ENCODE measurements around the gene SCLT1. TPM values are rescaled to one million over a fixed set of nuclear protein-coding genes. Genes with fewer than 3 reads are reported as not detected.
"Not testable (repeated sequence)": the region's sequence is repeated elsewhere in the genome, so short reads cannot be mapped to it uniquely, and the experiment has no call there.

SCLT1 gene
- 10 to 100 TPM in 2 of 3 donors, 1 to 10 TPM in 1; 8.6 to 26.4 (median 22.9) TPM for polyA plus RNA-seq

DNA sequence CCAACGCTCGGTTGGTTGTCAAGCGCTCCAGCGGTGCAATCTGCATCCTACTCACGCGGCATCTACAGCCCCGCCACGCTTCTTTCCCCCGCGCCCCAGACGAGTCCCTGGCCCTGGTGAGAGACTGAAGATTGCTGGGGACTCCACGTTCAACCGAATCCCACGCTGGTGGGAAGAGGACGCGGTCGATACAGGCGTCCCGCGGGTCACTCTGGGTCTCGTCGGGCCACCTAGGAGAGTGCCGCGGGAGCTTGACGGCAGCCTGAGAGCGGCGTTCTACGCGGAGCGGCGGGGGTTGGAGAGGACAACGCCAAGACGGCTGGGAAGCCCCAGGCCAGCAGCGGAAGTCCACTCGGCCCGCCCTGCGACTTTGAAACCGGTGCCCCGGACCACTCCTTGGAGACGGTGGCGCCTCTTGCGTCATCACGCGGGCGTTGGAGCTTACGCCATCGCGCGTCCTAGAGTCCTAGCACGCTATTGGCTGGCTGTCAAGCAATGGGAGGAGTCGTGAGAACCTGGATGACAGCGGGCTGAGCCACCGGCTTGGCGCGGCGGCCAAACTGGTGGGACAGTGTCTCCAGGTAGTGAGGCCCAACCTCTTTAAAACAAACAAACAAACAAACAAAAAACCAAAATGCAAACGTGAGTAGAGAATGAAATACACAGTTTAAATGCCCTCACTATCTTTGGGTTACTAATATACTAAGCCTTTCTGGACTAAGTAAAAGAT is at the start of gene SCLT1:
Gene SCLT1 (minus strand): TSS at position 349 of the 730 bp plus-strand sequence. CDS start 436 bp downstream, outside the sequence.
- H3K9me3 Mint-ChIP-seq: no peaks in the 10 kb centered on the region
- no peaks in the 10 kb centered on the region for H3K36me3 Mint-ChIP-seq
- peak within 1 kb of the TSS; percentile 15 to 50 (median 27) for H3K4me3 Mint-ChIP-seq
- DNase-seq: peak; percentile 96 to 97 (median 96)
- peak within 1 kb of the TSS in 1 of 6 donors; percentile 93 for H3K27ac Mint-ChIP-seq
- H3K4me1 Mint-ChIP-seq: peaks cover 9 to 43% of the 10 kb centered on the region in 2 donors
- peaks cover 3 to 7% (median 3%) of the 10 kb centered on the region in 3 donors for H3K27me3 Mint-ChIP-seq (ENCODE audit: low read depth in 3 of 3)

DNA sequence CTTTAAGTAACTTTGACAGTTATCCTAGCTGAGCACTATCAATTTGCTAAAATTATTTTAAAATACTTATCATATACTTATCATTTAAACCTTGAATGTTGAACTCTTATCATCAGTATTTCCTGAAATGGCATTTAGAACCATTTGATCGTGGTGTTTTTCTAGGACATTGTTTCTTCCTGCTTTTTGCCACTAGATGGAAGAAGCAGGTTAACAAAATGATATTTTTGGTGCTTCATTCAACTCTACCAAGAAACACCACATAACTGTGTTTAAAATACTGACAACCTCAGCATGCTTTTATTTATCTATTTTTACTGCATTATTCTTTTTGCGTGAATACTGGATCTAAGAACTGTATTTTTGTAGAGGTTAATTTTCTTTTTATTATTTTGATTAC is 47.2 kb upstream of the SCLT1 start:
- Mint-ChIP-seq H3K4me1 (no peaks in the 10 kb centered on the region), H3K27ac (no peak overlapping the region)

DNA sequence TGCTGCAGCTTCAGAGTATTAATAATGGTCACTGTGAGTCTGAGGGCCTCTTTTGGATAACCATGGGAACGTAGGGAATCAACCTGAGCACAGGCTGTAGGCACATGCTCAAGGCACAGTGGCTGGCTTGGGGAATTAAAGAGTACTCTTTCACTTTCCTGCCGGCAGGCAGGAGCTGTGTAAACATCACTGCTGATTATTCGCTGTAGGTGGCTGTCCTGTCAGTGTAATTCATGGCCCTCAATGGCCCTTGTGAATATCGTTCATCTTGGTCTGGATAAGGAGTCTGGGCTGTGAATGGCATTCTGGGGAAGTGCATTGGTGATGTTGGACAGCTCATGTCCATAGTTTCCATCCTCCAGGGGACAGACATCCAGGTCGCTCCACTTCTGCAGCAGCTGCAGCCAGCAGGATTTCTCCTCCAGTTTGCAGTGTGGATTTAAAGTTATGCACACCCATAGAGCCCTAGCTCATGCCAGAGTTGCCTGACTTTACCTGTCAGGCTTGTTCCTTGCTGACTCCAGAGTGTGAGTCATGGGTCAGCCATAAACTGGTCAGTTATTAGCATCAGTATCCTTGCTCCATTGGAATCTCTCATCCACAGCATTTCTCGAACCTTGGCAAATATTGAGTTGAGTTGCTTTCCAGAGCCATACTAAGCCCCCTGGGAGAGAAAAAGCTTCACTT is 45.6 kb upstream of the SCLT1 start:
- Mint-ChIP-seq H3K4me3 (no peak overlapping the region), H3K4me1 (no peaks in the 10 kb centered on the region), H3K9me3 (peaks cover 0 to 2% (median 0%) of the 10 kb centered on the region in 6 donors), H3K27me3 (ENCODE audit: low read depth in 3 of 3) (peaks cover under 1 to 6% (median 2%) of the 10 kb centered on the region in 3 donors), H3K36me3 (no peaks in the 10 kb centered on the region), H3K27ac (no peak overlapping the region)
- no peak for DNase-seq

More for the DNA sequence above, 47.2 kb upstream of the SCLT1 start:
- Mint-ChIP-seq H3K36me3 (no peaks in the 10 kb centered on the region), H3K27me3 (ENCODE audit: low read depth in 3 of 3) (peaks cover 2 to 6% (median 4%) of the 10 kb centered on the region in 3 donors), H3K9me3 (peaks cover 0 to under 1% (median 0%) of the 10 kb centered on the region in 6 donors), H3K4me3 (no peak overlapping the region)
- no peak for DNase-seq

- Mint-ChIP-seq H3K4me1 (no peaks in the 10 kb centered on the region), H3K4me3 (no peak overlapping the region), H3K9me3 (peaks cover 0 to 4% (median under 1%) of the 10 kb centered on the region in 6 donors), H3K27ac (no peak overlapping the region), H3K27me3 (ENCODE audit: low read depth in 3 of 3) (peaks cover 0 to 1% (median 0%) of the 10 kb centered on the region in 3 donors), H3K36me3 (no peaks in the 10 kb centered on the region)
- no peak for DNase-seq
Measured at GRCh38 chr4:129136433-129136832, 43.1 kb upstream of the SCLT1 start.

- peaks cover 0 to 9% (median 3%) of the 10 kb centered on the region in 6 donors for H3K9me3 Mint-ChIP-seq
Measured at GRCh38 chr4:129131343-129131742, 38.0 kb upstream of the SCLT1 start.

DNA sequence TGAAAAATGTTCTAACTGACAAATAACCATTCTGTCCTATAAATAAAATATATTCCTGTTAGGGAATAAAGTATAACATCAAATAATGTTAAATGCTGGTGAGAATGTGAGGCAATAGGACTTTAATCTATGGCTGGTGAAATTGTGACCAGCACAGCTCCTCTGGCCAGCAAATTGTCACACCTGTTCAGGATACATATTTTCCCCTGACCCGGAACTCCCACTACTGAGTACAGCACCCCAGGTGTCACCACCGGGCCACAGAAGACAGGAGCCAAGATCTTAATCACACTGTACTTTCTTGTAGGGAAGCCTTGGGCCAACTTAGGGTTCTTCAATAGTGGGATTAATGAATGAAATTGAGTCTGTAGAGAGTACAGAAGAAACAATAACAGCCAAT is 35.8 kb upstream of the SCLT1 start:
- Mint-ChIP-seq H3K27ac (no peak overlapping the region), H3K27me3 (ENCODE audit: low read depth in 3 of 3) (no peaks in the 10 kb centered on the region), H3K36me3 (peaks cover 4 to 11% (median 6%) of the 10 kb centered on the region in 3 donors), H3K9me3 (peaks cover 0 to 9% (median 3%) of the 10 kb centered on the region in 6 donors), H3K4me3 (no peak overlapping the region), H3K4me1 (no peaks in the 10 kb centered on the region)
- DNase-seq: no peak

More at GRCh38 chr4:129131343-129131742, 38.0 kb upstream of the SCLT1 start:
- Mint-ChIP-seq H3K36me3 (peaks cover 0 to 7% (median 0%) of the 10 kb centered on the region in 3 donors), H3K4me3 (no peak overlapping the region), H3K27ac (no peak overlapping the region), H3K4me1 (no peaks in the 10 kb centered on the region), H3K27me3 (ENCODE audit: low read depth in 3 of 3) (no peaks in the 10 kb centered on the region)
- no peak for DNase-seq

DNA sequence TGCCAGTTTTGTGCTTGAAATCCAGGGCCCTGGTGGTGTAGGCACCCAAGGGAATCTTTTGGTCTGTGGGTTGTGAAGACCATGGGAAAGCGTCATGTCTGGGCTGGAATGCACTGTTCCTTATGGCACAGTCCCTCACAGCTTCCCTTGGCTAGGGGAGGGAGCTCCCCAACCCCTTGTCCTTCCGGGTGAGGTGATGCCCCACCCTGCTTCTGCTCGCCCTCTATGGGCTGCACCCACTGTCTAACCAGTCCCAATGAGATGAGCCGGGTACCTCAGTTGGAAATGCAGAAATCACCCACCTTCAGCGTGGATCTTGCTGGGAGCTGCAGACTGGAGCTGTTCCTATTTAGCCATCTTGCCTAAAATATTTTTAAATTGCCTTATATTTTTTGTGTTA is 33.3 kb upstream of the SCLT1 start:
- peaks cover 4 to 20% (median 6%) of the 10 kb centered on the region in 3 donors for H3K36me3 Mint-ChIP-seq
- H3K4me3 Mint-ChIP-seq; H3K9me3 Mint-ChIP-seq; H3K27me3 Mint-ChIP-seq (ENCODE audit: low read depth in 3 of 3); DNase-seq; H3K27ac Mint-ChIP-seq; H3K4me1 Mint-ChIP-seq: not testable (repeated sequence)

DNA sequence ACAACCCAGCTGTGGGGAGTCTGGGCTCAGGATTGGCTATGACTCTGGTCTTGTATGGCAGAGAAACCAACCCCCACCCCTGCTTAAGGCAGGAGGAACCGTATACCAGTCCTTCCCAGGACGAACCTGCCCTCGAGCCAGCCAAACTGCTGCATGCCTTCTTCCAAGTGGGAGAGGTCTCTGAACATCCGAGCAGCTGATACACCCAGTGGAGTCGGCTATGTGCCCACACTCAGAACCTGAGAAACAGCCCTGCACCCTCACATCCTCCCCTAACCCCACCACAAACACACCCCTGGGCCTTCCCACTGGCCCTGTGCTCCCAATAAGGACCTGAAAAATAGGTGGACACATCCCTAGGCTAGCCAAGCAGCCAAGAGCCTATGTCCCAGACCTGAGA is 24.4 kb upstream of the SCLT1 start:
- Mint-ChIP-seq H3K4me1 (no peaks in the 10 kb centered on the region), H3K4me3 (no peak overlapping the region), H3K27me3 (ENCODE audit: low read depth in 3 of 3) (peaks cover 0 to 3% (median 2%) of the 10 kb centered on the region in 3 donors), H3K27ac (no peak overlapping the region), H3K36me3 (peaks cover 0 to 18% (median 10%) of the 10 kb centered on the region in 3 donors), H3K9me3 (no peaks in the 10 kb centered on the region)
- DNase-seq: no peak

DNA sequence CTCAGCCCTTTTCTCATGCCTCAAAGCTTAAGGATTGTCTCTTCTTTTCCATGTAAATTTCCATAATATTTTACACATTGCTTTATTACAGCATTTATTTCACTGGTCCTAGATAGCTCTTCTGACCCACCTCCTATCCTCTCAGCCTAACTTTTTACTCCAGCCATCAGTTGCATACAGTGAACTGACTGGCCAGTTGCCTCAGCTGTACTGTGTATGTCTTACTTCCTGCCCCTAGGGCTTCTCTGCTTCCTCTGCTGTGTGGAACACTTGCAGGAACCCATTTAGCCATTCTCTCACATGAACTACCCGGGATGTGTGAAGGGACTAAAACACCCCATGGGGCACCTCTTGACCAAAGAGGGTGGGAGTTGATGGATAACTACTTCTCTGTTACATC is 20.6 kb upstream of the SCLT1 start:
- Mint-ChIP-seq H3K9me3 (no peaks in the 10 kb centered on the region), H3K27ac (no peak overlapping the region), H3K36me3 (peaks cover 16 to 38% (median 24%) of the 10 kb centered on the region in 3 donors), H3K4me1 (no peaks in the 10 kb centered on the region), H3K4me3 (no peak overlapping the region), H3K27me3 (ENCODE audit: low read depth in 3 of 3) (no peaks in the 10 kb centered on the region)
- DNase-seq: no peak

DNA sequence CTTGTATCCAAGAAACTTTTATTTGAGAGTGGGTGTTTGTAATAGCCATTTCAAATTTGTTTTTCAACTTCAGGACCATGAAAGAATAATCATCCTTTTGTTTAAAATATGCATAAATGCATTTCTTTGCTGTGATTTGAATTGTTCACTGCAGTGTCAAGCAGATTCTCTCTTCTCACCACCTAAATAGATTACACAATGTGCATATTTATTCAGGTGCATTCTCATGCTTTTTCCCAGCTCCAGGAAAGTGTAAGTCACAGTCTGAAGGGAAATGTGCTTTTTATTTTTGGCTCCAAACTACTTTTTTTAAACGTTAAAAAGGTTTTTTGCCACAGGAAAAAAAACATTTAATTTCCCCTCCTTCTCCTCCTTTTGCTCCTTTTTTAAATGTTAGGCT is 20.1 kb upstream of the SCLT1 start:
- no peak for DNase-seq
- Mint-ChIP-seq H3K4me1 (no peaks in the 10 kb centered on the region), H3K36me3 (peaks cover 17 to 38% (median 23%) of the 10 kb centered on the region in 3 donors), H3K27ac (no peak overlapping the region), H3K9me3 (no peaks in the 10 kb centered on the region), H3K4me3 (no peak overlapping the region), H3K27me3 (ENCODE audit: low read depth in 3 of 3) (no peaks in the 10 kb centered on the region)

GRCh38 chr4:129111919-129112318 is 18.6 kb upstream of the SCLT1 start:
- no peaks in the 10 kb centered on the region for H3K4me1 Mint-ChIP-seq
- no peak for DNase-seq
- no peaks in the 10 kb centered on the region for H3K9me3 Mint-ChIP-seq
- no peak overlapping the region for H3K4me3 Mint-ChIP-seq
- H3K36me3 Mint-ChIP-seq: peaks cover 17 to 38% (median 19%) of the 10 kb centered on the region in 3 donors
- H3K27me3 Mint-ChIP-seq (ENCODE audit: low read depth in 3 of 3): no peaks in the 10 kb centered on the region
- no peak overlapping the region for H3K27ac Mint-ChIP-seq

GRCh38 chr4:129110931-129111330 is 17.6 kb upstream of the SCLT1 start:
- H3K27ac Mint-ChIP-seq: no peak overlapping the region
- peaks cover 17 to 38% (median 19%) of the 10 kb centered on the region in 3 donors for H3K36me3 Mint-ChIP-seq
- H3K4me3 Mint-ChIP-seq: no peak overlapping the region
- DNase-seq: no peak
- H3K9me3 Mint-ChIP-seq: no peaks in the 10 kb centered on the region
- no peaks in the 10 kb centered on the region for H3K27me3 Mint-ChIP-seq (ENCODE audit: low read depth in 3 of 3)
- no peaks in the 10 kb centered on the region for H3K4me1 Mint-ChIP-seq

DNA sequence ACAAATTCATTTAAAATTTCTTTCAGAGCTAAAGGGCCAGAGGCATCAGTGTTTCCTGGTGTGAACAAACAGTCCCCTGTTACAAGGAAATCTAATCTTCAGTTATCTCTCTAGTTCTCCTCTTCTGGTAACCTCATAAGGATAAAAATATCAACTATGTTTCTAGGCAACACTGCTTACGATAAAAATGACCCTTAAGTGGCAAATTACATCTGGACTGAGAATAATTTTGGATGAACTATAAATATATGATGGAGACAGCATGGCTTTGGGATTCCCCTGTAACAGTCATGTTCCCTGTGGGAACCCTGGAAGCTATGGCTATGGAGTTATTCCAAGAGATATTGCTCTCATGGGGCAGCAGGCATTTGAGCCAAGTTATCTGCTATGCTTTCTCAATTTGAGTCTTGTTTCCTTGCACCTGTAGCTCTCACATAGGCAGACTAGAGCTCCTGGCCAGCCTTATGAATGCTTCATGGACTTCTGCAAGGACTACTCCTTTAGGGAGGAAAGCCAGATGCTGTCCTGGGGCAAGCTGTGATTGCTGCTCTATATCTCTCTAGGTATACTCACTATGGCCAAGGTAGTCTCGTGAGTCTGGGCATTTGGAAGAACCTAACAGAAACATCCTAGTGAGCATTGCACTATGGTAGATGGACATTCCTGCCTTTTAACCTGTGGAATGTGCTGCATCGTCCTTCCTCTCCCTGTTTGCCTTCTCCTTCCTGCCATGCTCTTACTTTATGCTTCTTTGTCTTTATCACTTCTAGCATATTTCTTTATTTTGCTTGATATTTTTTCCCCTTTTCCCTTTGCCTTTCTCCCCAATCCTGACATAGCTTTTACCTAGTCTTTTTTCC is 16.9 kb upstream of the SCLT1 start:
- Mint-ChIP-seq H3K9me3 (no peaks in the 10 kb centered on the region), H3K36me3 (peaks cover 17 to 38% (median 21%) of the 10 kb centered on the region in 3 donors), H3K27me3 (ENCODE audit: low read depth in 3 of 3) (no peaks in the 10 kb centered on the region), H3K4me1 (no peaks in the 10 kb centered on the region), H3K27ac (no peak overlapping the region), H3K4me3 (no peak overlapping the region)
- no peak for DNase-seq

All from immature natural killer cell (primary cell).